AG04449 (cell line): Measurements from ENCODE around the gene MEOX2.

Experiments used
- CTCF ChIA-PET: fragments of 350-600 bp; formaldehyde crosslinking; extraction: SDS; loops from one replicate; lab custom pipeline; 2021; ENCODE audit warnings: antibody characterized with exemption; lab: Yijun Ruan, JAX
- POLR2A ChIA-PET: fragments of 400-600, 350-600 bp; formaldehyde crosslinking; extraction: SDS; loops from one replicate; lab custom pipeline; 2020; ENCODE audit warnings: antibody characterized with exemption, inconsistent platforms; lab: Yijun Ruan, JAX
- DNase-seq: peaks from one replicate; pipeline ENCODE4 v3.0.0-alpha.2; 2010; ENCODE audit warnings: low read depth, low spot score
- H3K4me3 ChIP-seq: 2 replicates; pipeline ENCODE4 v1.5.1; 2011; ENCODE audit warnings: low read depth, mild to moderate bottlenecking, control low read depth, low read length
- CTCF ChIP-seq: IDR thresholded peaks from one replicate; pipeline ENCODE4 v1.5.1; 2011; ENCODE audit warnings: mild to moderate bottlenecking, moderate library complexity, low read length, control low read depth, inconsistent platforms; ENCODE audit not compliant: insufficient read depth; ENCODE audit errors: missing control alignments

MEOX2 gene

GRCh38 chr7:15561835-15562234 lies 124.6 kb downstream of the MEOX2 start, which contains the start of gene AGMO:
Gene AGMO, minus strand, starts transcription at chr7:15562015.
- TF ChIP-seq CTCF, result no peak
- POLR2A ChIA-PET, result no interaction called here
- DNase-seq, result no peak
- CTCF ChIA-PET, result interaction anchor here (1.7 kb wide), 1 partner anchor 510 kb away, joined by 6 read pairs; no protein-coding TSS in a partner anchor
- no peak within 1 kb of the TSS for H3K4me3 ChIP-seq
